ENCODE results near the gene RANBP1. TPM values are rescaled to one million over a fixed set of nuclear protein-coding genes. Genes with fewer than 3 reads are reported as not detected.

RANBP1 gene
- total RNA-seq, 1 experiment from 2014 or later: 195 TPM

GRCh38 chr22:20083891-20084546 lies 31.9 kb upstream of the RANBP1 start:
- intact Hi-C loops (cut with micrococcal nuclease): no loop called here
- no peaks in the 10 kb centered on the region for H3K9me3 Mint-ChIP-seq (ENCODE audit: unreplicated experiment)
- peak overlapping the region; percentile 11 for H3K4me3 Mint-ChIP-seq (ENCODE audit: unreplicated experiment)
- H3K27me3 Mint-ChIP-seq (ENCODE audit: insufficient read depth, unreplicated experiment): no peaks in the 10 kb centered on the region
- BruUV-seq (replicated peaks): no TSS peak
- POLR2A ChIA-PET: interaction anchor here (1.4 kb wide), 1 partner anchor 22 kb away, joined by 3 read pairs; no protein-coding TSS in a partner anchor
- CTCF ChIA-PET: interaction anchor here (0.9 kb wide), 1 partner anchor 19 kb away, joined by 4 read pairs; no protein-coding TSS in a partner anchor
- H3K4me1 Mint-ChIP-seq (ENCODE audit: insufficient read depth, unreplicated experiment): peaks cover 38% of the 10 kb centered on the region
- DNase-seq (ENCODE audit: unreplicated experiment): no peak
- H3K36me3 Mint-ChIP-seq (ENCODE audit: insufficient read depth, unreplicated experiment): peaks cover 63% of the 10 kb centered on the region
- no peak overlapping the region for H3K27ac Mint-ChIP-seq (ENCODE audit: low read depth, unreplicated experiment)
- TF ChIP-seq, protein P1, sequence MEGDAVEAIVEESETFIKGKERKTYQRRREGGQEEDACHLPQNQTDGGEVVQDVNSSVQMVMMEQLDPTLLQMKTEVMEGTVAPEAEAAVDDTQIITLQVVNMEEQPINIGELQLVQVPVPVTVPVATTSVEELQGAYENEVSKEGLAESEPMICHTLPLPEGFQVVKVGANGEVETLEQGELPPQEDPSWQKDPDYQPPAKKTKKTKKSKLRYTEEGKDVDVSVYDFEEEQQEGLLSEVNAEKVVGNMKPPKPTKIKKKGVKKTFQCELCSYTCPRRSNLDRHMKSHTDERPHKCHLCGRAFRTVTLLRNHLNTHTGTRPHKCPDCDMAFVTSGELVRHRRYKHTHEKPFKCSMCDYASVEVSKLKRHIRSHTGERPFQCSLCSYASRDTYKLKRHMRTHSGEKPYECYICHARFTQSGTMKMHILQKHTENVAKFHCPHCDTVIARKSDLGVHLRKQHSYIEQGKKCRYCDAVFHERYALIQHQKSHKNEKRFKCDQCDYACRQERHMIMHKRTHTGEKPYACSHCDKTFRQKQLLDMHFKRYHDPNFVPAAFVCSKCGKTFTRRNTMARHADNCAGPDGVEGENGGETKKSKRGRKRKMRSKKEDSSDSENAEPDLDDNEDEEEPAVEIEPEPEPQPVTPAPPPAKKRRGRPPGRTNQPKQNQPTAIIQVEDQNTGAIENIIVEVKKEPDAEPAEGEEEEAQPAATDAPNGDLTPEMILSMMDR (IDR thresholded peaks at IDR 0.05; ENCODE audit: unreplicated experiment): no peak

DNA sequence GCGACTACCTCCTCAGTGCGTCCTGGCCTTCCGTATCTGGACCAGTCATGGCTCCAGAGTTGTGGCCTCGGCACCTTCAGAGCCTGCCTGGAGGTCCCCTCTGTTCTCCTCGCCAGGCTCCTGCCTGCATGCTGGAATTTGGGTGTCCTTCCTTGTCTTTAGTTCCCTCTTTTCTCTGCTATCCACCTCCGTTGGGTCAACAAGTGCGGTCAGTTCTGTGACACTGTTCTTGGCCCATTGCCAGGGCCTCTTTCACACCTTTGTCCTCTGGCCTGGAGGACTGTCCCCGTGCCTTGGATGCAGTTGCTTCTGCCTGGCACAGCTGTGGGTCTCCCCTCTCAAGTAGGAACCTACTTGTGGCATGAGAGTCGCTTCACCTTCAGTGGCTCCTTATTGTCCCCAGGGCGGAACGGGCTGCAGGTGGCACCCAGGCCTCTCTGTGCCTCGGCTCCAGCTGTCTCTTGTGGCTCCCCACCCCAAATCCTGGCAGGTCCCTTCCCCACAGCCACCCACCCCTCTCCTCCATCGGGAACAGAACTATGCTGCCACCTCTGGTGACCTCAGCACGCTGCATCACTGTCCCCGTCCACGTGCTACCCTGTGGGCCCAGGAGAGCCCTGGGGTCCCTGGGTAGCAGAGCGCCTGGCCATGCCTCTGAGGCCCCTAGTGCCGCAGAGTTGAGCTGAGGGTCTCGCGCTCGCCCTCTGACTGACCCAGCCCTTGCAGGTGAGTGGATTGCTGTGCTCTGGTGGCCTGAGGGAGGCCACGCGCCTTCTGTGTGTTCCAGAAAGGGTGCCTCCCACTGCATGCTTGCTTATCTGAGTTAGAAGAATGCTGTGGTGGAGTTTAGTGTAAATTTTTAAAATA lies 31.1 kb upstream of the RANBP1 start:
- Mint-ChIP-seq H3K4me1 (ENCODE audit: insufficient read depth, unreplicated experiment) (peaks cover 38% of the 10 kb centered on the region), H3K4me3 (ENCODE audit: unreplicated experiment) (no peak overlapping the region), H3K27ac (ENCODE audit: low read depth, unreplicated experiment) (no peak overlapping the region), H3K27me3 (ENCODE audit: insufficient read depth, unreplicated experiment) (no peaks in the 10 kb centered on the region), H3K36me3 (ENCODE audit: insufficient read depth, unreplicated experiment) (peaks cover 67% of the 10 kb centered on the region), H3K9me3 (ENCODE audit: unreplicated experiment) (no peaks in the 10 kb centered on the region)
- DNase-seq (ENCODE audit: unreplicated experiment): peak; percentile 16
- TF ChIP-seq, protein P1 (IDR thresholded peaks at IDR 0.05; ENCODE audit: unreplicated experiment): peak; percentile 15
- intact Hi-C loops (cut with micrococcal nuclease): no loop called here
- ChIA-PET POLR2A (no interaction called here), CTCF (no interaction called here)
- BruUV-seq (replicated peaks): no TSS peak

DNA sequence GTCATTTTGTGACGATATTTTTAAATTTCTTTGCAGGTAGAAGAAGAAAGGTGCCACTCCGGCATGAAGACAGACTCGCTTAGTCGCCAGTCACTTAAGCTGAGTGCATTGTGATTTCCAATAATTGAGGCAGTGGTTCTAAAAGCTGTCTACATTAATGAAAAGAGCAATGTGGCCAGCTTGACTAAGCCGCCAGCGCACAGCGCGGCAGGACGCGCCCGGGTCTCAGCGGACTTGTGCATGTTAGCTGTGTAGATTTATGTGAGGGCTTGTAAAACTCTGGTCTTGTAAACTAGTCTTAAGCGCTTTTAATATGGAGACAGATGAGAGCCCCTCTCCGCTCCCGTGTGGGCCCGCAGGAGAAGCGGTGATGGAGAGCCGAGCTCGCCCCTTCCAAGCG lies 30.3 kb upstream of the RANBP1 start:
- intact Hi-C loops (cut with micrococcal nuclease): no loop called here
- Mint-ChIP-seq H3K27me3 (ENCODE audit: insufficient read depth, unreplicated experiment) (no peaks in the 10 kb centered on the region), H3K9me3 (ENCODE audit: unreplicated experiment) (no peaks in the 10 kb centered on the region), H3K36me3 (ENCODE audit: insufficient read depth, unreplicated experiment) (peaks cover 73% of the 10 kb centered on the region), H3K27ac (ENCODE audit: low read depth, unreplicated experiment) (no peak overlapping the region), H3K4me1 (ENCODE audit: insufficient read depth, unreplicated experiment) (peaks cover 38% of the 10 kb centered on the region), H3K4me3 (ENCODE audit: unreplicated experiment) (no peak overlapping the region)
- ChIA-PET CTCF (interaction anchor here (0.6 kb wide), 1 partner anchor 835 kb away, joined by 3 read pairs; no protein-coding TSS in a partner anchor), POLR2A (no interaction called here)
- no peak for DNase-seq (ENCODE audit: unreplicated experiment)
- TF ChIP-seq, protein P1 (IDR thresholded peaks at IDR 0.05; ENCODE audit: unreplicated experiment): no peak
- BruUV-seq (replicated peaks): no TSS peak

GRCh38 chr22:20086101-20086599 lies 29.8 kb upstream of the RANBP1 start:
- ChIA-PET CTCF (interaction anchor here (0.6 to 1.1 kb wide), 5 partner anchors 15 to 835 kb away, joined by 3 read pairs; no protein-coding TSS in a partner anchor), POLR2A (interaction anchor here (0.5 kb wide), 1 partner anchor 130 kb away, joined by 3 read pairs; no protein-coding TSS in a partner anchor)
- Mint-ChIP-seq H3K36me3 (ENCODE audit: insufficient read depth, unreplicated experiment) (peaks cover 78% of the 10 kb centered on the region), H3K27me3 (ENCODE audit: insufficient read depth, unreplicated experiment) (no peaks in the 10 kb centered on the region), H3K4me1 (ENCODE audit: insufficient read depth, unreplicated experiment) (peaks cover 38% of the 10 kb centered on the region), H3K27ac (ENCODE audit: low read depth, unreplicated experiment) (peak overlapping the region; percentile 85), H3K9me3 (ENCODE audit: unreplicated experiment) (no peaks in the 10 kb centered on the region), H3K4me3 (ENCODE audit: unreplicated experiment) (no peak overlapping the region)
- TF ChIP-seq, protein P1 (IDR thresholded peaks at IDR 0.05; ENCODE audit: unreplicated experiment): no peak
- no peak for DNase-seq (ENCODE audit: unreplicated experiment)
- no TSS peak for BruUV-seq (replicated peaks)
- intact Hi-C loops (cut with micrococcal nuclease): no loop called here
